H9 (cell line): ENCODE measurements around the gene THRAP3. TPM values are rescaled to one million over a fixed set of nuclear protein-coding genes. Genes with fewer than 3 reads are reported as not detected.

Experiments
- DNase-seq: peaks from one replicate; pipeline ENCODE4 v3.0.0-alpha.2; 2017
- H2AFZ ChIP-seq: one replicate; pipeline ENCODE4 v1.6.1; 2013; ENCODE audit warnings: mild to moderate bottlenecking, low read length, control low read depth, moderate library complexity
- H2AK5ac ChIP-seq: 2 replicates; pipeline ENCODE4 v1.6.1; 2013; ENCODE audit warnings: low read length, control low read depth, mixed read lengths; ENCODE audit not compliant: insufficient read length
- H2BK120ac ChIP-seq: one replicate; pipeline ENCODE4 v1.6.1; 2013; ENCODE audit warnings: low read depth, mild to moderate bottlenecking, low read length, control low read depth, inconsistent platforms; ENCODE audit not compliant: poor library complexity, severe bottlenecking
- H2BK12ac ChIP-seq: 2 replicates; pipeline ENCODE4 v1.6.1; 2013; ENCODE audit warnings: low read length, control low read depth, mixed read lengths, low read depth; ENCODE audit not compliant: insufficient read length
- H2BK15ac ChIP-seq: 2 replicates; pipeline ENCODE4 v1.6.1; 2013; ENCODE audit warnings: low read depth, low read length, control low read depth
- H2BK20ac ChIP-seq: one replicate; pipeline ENCODE4 v1.6.1; 2013; ENCODE audit warnings: low read depth, mild to moderate bottlenecking, low read length, control low read depth, inconsistent platforms; ENCODE audit not compliant: poor library complexity, severe bottlenecking
- H2BK5ac ChIP-seq: 2 replicates; pipeline ENCODE4 v1.6.1; 2013; ENCODE audit warnings: low read length, control low read depth, mixed read lengths; ENCODE audit not compliant: insufficient read length
- H3K14ac ChIP-seq: 2 replicates; pipeline ENCODE4 v1.6.1; 2013; ENCODE audit warnings: low read length, control low read depth; ENCODE audit not compliant: insufficient read depth
- H3K18ac ChIP-seq: 2 replicates; pipeline ENCODE4 v1.6.1; 2013; ENCODE audit warnings: low read depth, mild to moderate bottlenecking, mixed read lengths, low read length, control low read depth; ENCODE audit not compliant: insufficient read length
- H3K23ac ChIP-seq: 2 replicates; pipeline ENCODE4 v1.6.1; 2013; ENCODE audit warnings: low read length, control low read depth, mixed read lengths, low read depth; ENCODE audit not compliant: insufficient read length
- H3K23me2 ChIP-seq: 2 replicates; pipeline ENCODE4 v1.6.1; 2013; ENCODE audit warnings: low read depth, mild to moderate bottlenecking, mixed read lengths, low read length, control low read depth; ENCODE audit not compliant: insufficient read length, poor library complexity, severe bottlenecking
- H3K27ac ChIP-seq: 2 replicates; pipeline ENCODE4 v1.5.1; 2013; ENCODE audit warnings: low read length, control low read depth, mixed read lengths, low read depth; ENCODE audit not compliant: insufficient read length
- H3K27me3 ChIP-seq: 2 replicates; pipeline ENCODE4 v1.6.1; 2013; ENCODE audit warnings: low read length, control low read depth, inconsistent platforms; ENCODE audit not compliant: insufficient read depth
- H3K4ac ChIP-seq: 2 replicates; pipeline ENCODE4 v1.6.1; 2013; ENCODE audit warnings: low read depth, mild to moderate bottlenecking, control low read depth, inconsistent platforms, low read length, moderate library complexity
- H3K4me1 ChIP-seq: 2 replicates; pipeline ENCODE4 v1.6.1; 2013; ENCODE audit warnings: low read length, control low read depth, inconsistent platforms; ENCODE audit not compliant: insufficient read depth
- H3K4me2 ChIP-seq: 2 replicates; pipeline ENCODE4 v1.6.1; 2013; ENCODE audit warnings: low read length, control low read depth, mixed read lengths; ENCODE audit not compliant: insufficient read length, insufficient read depth
- H3K56ac ChIP-seq: 2 replicates; pipeline ENCODE4 v1.6.1; 2013; ENCODE audit warnings: low read depth, mild to moderate bottlenecking, mixed read lengths, low read length, control low read depth; ENCODE audit not compliant: insufficient read length
- H3K79me1 ChIP-seq: 2 replicates; pipeline ENCODE4 v1.6.1; 2013; ENCODE audit warnings: low read depth, mild to moderate bottlenecking, moderate library complexity, low read length, control low read depth, inconsistent platforms; ENCODE audit not compliant: insufficient read depth, poor library complexity, severe bottlenecking
- H3K79me2 ChIP-seq: 2 replicates; pipeline ENCODE4 v1.6.1; 2013; ENCODE audit warnings: low read length, control low read depth, inconsistent platforms; ENCODE audit not compliant: insufficient read depth
- H3K9ac ChIP-seq: 2 replicates; pipeline ENCODE4 v1.6.1; 2013; ENCODE audit warnings: low read length, control low read depth, mixed read lengths; ENCODE audit not compliant: insufficient read length; ENCODE audit errors: extremely low read depth
- H3K9me3 ChIP-seq: one replicate; pipeline ENCODE4 v1.6.1; 2013; ENCODE audit warnings: low read depth, low read length, inconsistent platforms; ENCODE audit not compliant: control insufficient read depth
- H3T11ph ChIP-seq: one replicate; pipeline ENCODE4 v1.6.1; 2013; ENCODE audit warnings: mild to moderate bottlenecking, low read length, control low read depth, inconsistent platforms
- H4K20me1 ChIP-seq: one replicate; pipeline ENCODE4 v1.6.1; 2013; ENCODE audit not compliant: control insufficient read depth, insufficient read length, insufficient read depth
- H4K5ac ChIP-seq: 2 replicates; pipeline ENCODE4 v1.6.1; 2013; ENCODE audit warnings: low read depth, mild to moderate bottlenecking, mixed read lengths, low read length, control low read depth; ENCODE audit not compliant: insufficient read length
- H4K8ac ChIP-seq: replicated peaks from 2 replicates; pipeline ENCODE4 v1.6.1; 2013; ENCODE audit warnings: low read length, control low read depth, mixed read lengths, low read depth; ENCODE audit not compliant: insufficient read length
- H4K91ac ChIP-seq: 2 replicates; pipeline ENCODE4 v1.6.1; 2013; ENCODE audit warnings: low read depth, mild to moderate bottlenecking, moderate library complexity, mixed read lengths, low read length, control low read depth; ENCODE audit not compliant: insufficient read length
- H3K27ac Mint-ChIP-seq, 3 experiments: 2 replicates in 2 of 3; 3 replicates in 1 of 3; pipeline ENCODE4 v1.8.0; 2020 to 2021; ENCODE audit warnings: mixed read lengths in 3 of 3, mild to moderate bottlenecking in 1 of 3, moderate library complexity in 1 of 3
- H3K27me3 Mint-ChIP-seq: 2 replicates; pipeline ENCODE4 v1.8.0; 2021; ENCODE audit warnings: low read depth, mild to moderate bottlenecking, moderate library complexity, mixed read lengths
- H3K36me3 Mint-ChIP-seq, 3 experiments: 2 replicates in 2 of 3; 3 replicates in 1 of 3; pipeline ENCODE4 v1.8.0; 2020 to 2021; ENCODE audit warnings: low read depth in 3 of 3, mixed read lengths in 3 of 3; ENCODE audit not compliant: insufficient read depth in 1 of 3
- H3K4me1 Mint-ChIP-seq, 2 experiments: 2 replicates each; pipeline ENCODE4 v1.8.0; 2020; ENCODE audit warnings: mixed read lengths in 2 of 2
- H3K4me3 Mint-ChIP-seq, 2 experiments: 2 replicates in 1 of 2; 3 replicates in 1 of 2; pipeline ENCODE4 v1.8.0; 2020 to 2021; ENCODE audit warnings: mild to moderate bottlenecking in 2 of 2, mixed read lengths in 2 of 2, moderate library complexity in 1 of 2
- H3K9me3 Mint-ChIP-seq, 2 experiments: 2 replicates in 1 of 2; 3 replicates in 1 of 2; pipeline ENCODE4 v1.8.0; 2020; ENCODE audit warnings: mild to moderate bottlenecking in 2 of 2, mixed read lengths in 2 of 2, moderate library complexity in 1 of 2
- WGBS: extraction: QIAGEN DNeasy Blood & Tissue Kit; methylation state at CpG from one replicate; pipeline ENCODE4 v1.1.7; 2013; ENCODE audit warnings: missing lambda C conversion rate, low lambda C conversion rate, mixed read lengths; ENCODE audit not compliant: insufficient read length; ENCODE audit errors: extremely low coverage; 5-methylcytosine and 5-hydroxymethylcytosine counted together
- total RNA-seq: library from RNA; stranded (reverse); gene quantifications from 2 replicates; pipeline ENCODE4 v1.2.1, GENCODE V29; 2021
- TF ChIP-seq, protein P1 (sequence below): fragments of 200-600 bp; sonication (generic); conservative IDR thresholded peaks from 3 replicates; pipeline ENCODE4 v1.8.0; 2021; ENCODE audit warnings: antibody characterized with exemption, mild to moderate bottlenecking

THRAP3 gene
- total RNA-seq, 1 experiment from 2014 or later: 186 TPM

DNA sequence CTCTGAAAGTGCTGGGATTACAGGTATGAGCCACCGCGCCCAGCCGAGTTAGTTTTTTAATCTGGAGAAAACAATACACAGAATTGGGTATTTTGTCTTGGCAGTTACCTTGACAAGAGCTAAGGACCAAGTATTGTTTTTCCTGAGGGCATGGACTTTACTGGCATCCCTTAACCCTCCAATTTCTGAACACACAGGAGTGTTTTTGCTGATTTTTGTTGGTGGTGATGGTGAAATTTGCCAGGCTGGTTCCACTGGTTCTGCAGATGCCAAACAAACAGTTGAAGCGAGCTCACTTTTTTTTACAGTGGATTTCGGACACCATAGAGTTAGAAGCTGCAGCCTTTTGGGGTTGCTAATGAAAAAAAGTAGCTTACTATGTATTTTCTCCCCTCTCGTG is 44.7 kb downstream of the THRAP3 start:
- H3K23me2 ChIP-seq: no peaks in the 10 kb centered on the region
- H3K18ac ChIP-seq: no peak overlapping the region
- no peak overlapping the region for H3T11ph ChIP-seq
- H3K4me1 ChIP-seq: no peaks in the 10 kb centered on the region
- Mint-ChIP-seq H3K27me3 (no peaks in the 10 kb centered on the region), H3K27ac (no peak overlapping the region), H3K36me3 (peaks cover 13 to 60% (median 41%) of the 10 kb centered on the region in 3 experiments; a peak in 6 of 7 replicates), H3K9me3 (no peaks in the 10 kb centered on the region), H3K4me3 (no peak overlapping the region), H3K4me1 (no peaks in the 10 kb centered on the region)
- no peaks in the 10 kb centered on the region for H3K9me3 ChIP-seq
- DNase-seq: no peak
- H3K27ac ChIP-seq: no peak overlapping the region
- TF ChIP-seq, protein P1, sequence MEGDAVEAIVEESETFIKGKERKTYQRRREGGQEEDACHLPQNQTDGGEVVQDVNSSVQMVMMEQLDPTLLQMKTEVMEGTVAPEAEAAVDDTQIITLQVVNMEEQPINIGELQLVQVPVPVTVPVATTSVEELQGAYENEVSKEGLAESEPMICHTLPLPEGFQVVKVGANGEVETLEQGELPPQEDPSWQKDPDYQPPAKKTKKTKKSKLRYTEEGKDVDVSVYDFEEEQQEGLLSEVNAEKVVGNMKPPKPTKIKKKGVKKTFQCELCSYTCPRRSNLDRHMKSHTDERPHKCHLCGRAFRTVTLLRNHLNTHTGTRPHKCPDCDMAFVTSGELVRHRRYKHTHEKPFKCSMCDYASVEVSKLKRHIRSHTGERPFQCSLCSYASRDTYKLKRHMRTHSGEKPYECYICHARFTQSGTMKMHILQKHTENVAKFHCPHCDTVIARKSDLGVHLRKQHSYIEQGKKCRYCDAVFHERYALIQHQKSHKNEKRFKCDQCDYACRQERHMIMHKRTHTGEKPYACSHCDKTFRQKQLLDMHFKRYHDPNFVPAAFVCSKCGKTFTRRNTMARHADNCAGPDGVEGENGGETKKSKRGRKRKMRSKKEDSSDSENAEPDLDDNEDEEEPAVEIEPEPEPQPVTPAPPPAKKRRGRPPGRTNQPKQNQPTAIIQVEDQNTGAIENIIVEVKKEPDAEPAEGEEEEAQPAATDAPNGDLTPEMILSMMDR: no peak
- H2BK20ac ChIP-seq: no peak overlapping the region
- peaks cover 4% of the 10 kb centered on the region; the same call in 1 of the 2 replicates for H3K79me2 ChIP-seq
- peaks cover 2% of the 10 kb centered on the region for H3K79me1 ChIP-seq
- no peak overlapping the region for H4K8ac ChIP-seq
- H2AFZ ChIP-seq: no peak overlapping the region
- H2BK120ac ChIP-seq: no peak overlapping the region
- no CpG with 5 or more reads among the region's 6 CpGs for WGBS
- no peak overlapping the region for H3K4me2 ChIP-seq
- no peak overlapping the region for H3K4ac ChIP-seq
- no peak overlapping the region for H4K5ac ChIP-seq
- no peak overlapping the region for H4K91ac ChIP-seq
- H4K20me1 ChIP-seq: no peaks in the 10 kb centered on the region
- no peak overlapping the region for H3K14ac ChIP-seq
- no peak overlapping the region for H3K9ac ChIP-seq
- H2BK15ac ChIP-seq: no peak overlapping the region
- H3K23ac ChIP-seq: no peak overlapping the region
- H2BK5ac ChIP-seq: no peak overlapping the region
- no peak overlapping the region for H2AK5ac ChIP-seq
- H3K27me3 ChIP-seq: no peaks in the 10 kb centered on the region
- H2BK12ac ChIP-seq: no peak overlapping the region
- no peak overlapping the region for H3K56ac ChIP-seq
